ENCODE results near the gene OR56A5. TPM values are rescaled to one million over a fixed set of nuclear protein-coding genes. Genes with fewer than 3 reads are reported as not detected.

The OR56A5 gene
- total RNA-seq, 4 donors from 2014 or later, result not detected

DNA sequence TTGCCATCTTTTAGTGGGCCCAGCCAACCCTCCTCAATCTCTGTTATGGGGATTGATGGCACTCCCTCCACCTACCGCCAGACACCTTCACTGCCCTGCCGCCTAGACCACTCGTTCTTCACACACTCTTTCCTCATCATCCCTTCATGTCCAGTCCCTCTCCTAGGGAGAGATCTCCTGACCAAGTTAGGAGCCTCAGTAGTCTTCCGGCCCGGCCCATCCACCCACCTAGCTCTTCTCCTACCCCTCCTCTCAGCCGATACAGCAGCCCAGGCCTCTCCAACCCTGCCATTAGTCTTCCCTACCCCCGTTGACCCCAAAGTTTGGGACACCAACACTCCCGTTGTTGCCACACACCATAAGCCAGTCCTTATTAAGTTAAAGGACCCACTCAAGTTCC is 37.2 kb downstream of the OR56A5 start:
- H3K9me3 ChIP-seq, result no peaks in the 10 kb centered on the region
- no peak overlapping the region for H3K4me3 ChIP-seq
- H3K27me3 ChIP-seq, result no peaks in the 10 kb centered on the region
- no peak overlapping the region for H3K27ac ChIP-seq
- TF ChIP-seq CTCF (IDR thresholded peaks at IDR 0.05) (no peak), POLR2A (IDR thresholded peaks at IDR 0.05) (no peak)
- H3K36me3 ChIP-seq, result no peaks in the 10 kb centered on the region
- DNase-seq, result no peak
- H3K4me1 ChIP-seq, result no peaks in the 10 kb centered on the region

DNA sequence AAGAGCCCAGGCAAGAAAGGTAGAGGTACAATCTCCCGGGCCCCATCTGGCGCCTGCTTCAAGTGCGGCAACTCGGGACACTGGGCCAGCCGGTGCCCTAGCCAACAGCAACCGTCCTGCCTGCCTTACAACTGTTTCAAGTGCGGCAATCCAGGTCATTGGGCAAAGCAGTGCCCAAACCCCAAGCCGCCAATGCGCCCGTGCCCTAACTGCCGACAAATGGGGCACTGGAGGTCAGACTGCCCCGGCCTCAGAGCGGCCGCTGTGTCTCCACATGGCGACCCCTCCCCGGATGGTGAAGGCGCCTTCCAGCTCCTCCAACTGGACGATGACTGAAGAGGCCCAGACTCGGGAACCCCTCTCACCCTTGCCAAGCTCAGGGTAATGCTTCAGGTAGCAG is 37.7 kb downstream of the OR56A5 start:
- Histone ChIP-seq H3K36me3 (no peaks in the 10 kb centered on the region), H3K4me1 (no peaks in the 10 kb centered on the region), H3K9me3 (no peaks in the 10 kb centered on the region), H3K4me3 (no peak overlapping the region), H3K27me3 (no peaks in the 10 kb centered on the region), H3K27ac (no peak overlapping the region)
- DNase-seq, result no peak
- no peak for TF ChIP-seq POLR2A (IDR thresholded peaks at IDR 0.05)
- TF ChIP-seq CTCF (IDR thresholded peaks at IDR 0.05), result no peak

DNA sequence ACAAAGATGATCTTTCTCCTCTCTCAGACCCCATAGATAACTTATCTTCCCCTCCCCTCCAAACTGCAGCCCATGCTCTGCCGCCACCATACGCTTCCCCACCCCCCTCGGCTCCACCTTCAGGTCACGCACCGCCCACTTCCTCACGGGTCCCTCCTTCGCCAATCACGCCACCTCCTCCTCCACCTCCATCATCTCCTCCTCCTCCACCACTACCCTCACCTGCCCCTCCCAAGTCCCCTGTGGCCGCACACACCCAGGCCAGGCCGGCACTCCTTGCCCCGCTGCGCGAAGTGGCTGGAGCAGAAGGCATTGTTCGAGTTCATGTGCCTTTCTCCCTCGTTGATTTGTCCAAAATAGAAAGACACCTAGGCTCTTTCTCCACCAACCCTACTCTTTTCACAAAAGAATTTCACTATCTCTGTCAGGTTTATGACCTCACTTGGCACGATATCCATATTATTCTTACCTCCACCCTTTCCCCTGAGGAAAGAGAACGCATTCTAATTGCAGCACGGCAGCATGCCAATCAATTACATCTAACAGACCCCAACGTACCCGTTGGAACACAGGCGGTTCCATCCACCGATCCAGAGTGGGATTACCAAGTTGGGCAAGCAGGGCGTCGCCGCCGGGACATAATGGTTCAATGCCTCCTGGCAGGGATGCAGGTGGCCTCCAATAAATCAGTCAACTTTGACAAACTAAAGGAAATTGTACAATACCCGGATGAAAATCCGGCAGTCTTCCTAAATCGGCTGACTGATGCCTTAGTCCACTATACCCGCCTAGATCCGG is 38.5 kb downstream of the OR56A5 start:
- no peak for DNase-seq
- H3K27ac ChIP-seq, result no peak overlapping the region
- no peaks in the 10 kb centered on the region for H3K4me1 ChIP-seq
- no peaks in the 10 kb centered on the region for H3K36me3 ChIP-seq
- H3K4me3 ChIP-seq, result no peak overlapping the region
- H3K27me3 ChIP-seq, result no peaks in the 10 kb centered on the region
- H3K9me3 ChIP-seq, result no peaks in the 10 kb centered on the region
- TF ChIP-seq POLR2A (IDR thresholded peaks at IDR 0.05) (no peak), CTCF (IDR thresholded peaks at IDR 0.05) (no peak)

GRCh38 chr11:5928811-5929210 is 39.5 kb downstream of the OR56A5 start:
- Histone ChIP-seq H3K4me1 (no peaks in the 10 kb centered on the region), H3K27me3 (no peaks in the 10 kb centered on the region), H3K9me3 (no peaks in the 10 kb centered on the region), H3K27ac (no peak overlapping the region), H3K36me3 (no peaks in the 10 kb centered on the region), H3K4me3 (no peak overlapping the region)
- no peak for DNase-seq
- TF ChIP-seq POLR2A (IDR thresholded peaks at IDR 0.05) (no peak), CTCF (IDR thresholded peaks at IDR 0.05) (no peak)

DNA sequence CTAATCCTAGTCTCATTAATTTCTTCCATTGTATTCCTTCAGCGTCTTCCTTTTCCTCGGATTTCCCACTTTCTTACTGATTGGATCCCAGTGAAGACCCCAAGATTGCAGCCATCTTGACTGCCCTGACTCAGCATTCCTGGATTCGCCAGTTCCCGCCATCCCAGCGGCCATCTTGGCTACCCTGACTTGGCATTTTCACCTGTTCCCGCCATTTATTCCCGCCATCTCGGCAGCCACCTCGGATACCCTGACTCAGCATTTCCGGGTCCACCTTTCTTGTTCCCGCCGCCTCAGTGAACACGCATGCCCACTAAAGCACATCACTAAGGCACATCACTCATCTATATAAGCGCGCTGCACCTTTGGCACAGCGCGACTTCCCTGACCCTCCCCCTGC is 40.0 kb downstream of the OR56A5 start:
- Histone ChIP-seq H3K4me1 (no peaks in the 10 kb centered on the region), H3K27ac (no peak overlapping the region), H3K4me3 (no peak overlapping the region), H3K9me3 (no peaks in the 10 kb centered on the region), H3K27me3 (no peaks in the 10 kb centered on the region), H3K36me3 (no peaks in the 10 kb centered on the region)
- DNase-seq, result no peak
- TF ChIP-seq CTCF (IDR thresholded peaks at IDR 0.05) (no peak), POLR2A (IDR thresholded peaks at IDR 0.05) (no peak)
